Stimulated activated CD4-positive, alpha-beta T cell treated with anti-CD3 and anti-CD28 coated beads, Interleukin-15, amount 100 ng/mL, for 24 hours (primary cell): ENCODE measurements around the gene TMPRSS4.

ENCODE experiments used
- DNase-seq: peaks from one replicate; pipeline ENCODE4 v3.0.0-alpha.2; 2020

Gene TMPRSS4, protein sequence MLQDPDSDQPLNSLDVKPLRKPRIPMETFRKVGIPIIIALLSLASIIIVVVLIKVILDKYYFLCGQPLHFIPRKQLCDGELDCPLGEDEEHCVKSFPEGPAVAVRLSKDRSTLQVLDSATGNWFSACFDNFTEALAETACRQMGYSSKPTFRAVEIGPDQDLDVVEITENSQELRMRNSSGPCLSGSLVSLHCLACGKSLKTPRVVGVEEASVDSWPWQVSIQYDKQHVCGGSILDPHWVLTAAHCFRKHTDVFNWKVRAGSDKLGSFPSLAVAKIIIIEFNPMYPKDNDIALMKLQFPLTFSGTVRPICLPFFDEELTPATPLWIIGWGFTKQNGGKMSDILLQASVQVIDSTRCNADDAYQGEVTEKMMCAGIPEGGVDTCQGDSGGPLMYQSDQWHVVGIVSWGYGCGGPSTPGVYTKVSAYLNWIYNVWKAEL

DNA sequence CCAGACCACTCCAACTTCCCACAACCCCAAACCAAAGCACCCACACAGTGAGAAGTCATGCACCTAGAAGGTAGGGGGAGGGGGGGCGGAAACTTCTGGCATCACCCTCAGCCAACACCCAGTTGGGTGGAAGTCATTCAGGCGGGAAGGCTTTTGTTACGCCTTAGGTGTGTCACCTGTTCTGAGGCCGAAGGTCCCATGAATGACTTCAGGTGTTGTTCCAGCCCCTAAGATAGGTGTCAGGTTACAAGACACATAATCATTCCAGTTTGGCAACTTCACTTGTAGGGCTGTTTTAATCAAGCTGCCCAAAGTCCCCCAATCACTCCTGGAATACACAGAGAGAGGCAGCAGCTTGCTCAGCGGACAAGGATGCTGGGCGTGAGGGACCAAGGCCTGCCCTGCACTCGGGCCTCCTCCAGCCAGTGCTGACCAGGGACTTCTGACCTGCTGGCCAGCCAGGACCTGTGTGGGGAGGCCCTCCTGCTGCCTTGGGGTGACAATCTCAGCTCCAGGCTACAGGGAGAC lies at the start of gene TMPRSS4:
Gene TMPRSS4 (plus strand): TSS at position 325 of the 528 bp plus-strand sequence. CDS start 225 bp downstream, outside the sequence.
- DNase-seq, result no peak

DNA sequence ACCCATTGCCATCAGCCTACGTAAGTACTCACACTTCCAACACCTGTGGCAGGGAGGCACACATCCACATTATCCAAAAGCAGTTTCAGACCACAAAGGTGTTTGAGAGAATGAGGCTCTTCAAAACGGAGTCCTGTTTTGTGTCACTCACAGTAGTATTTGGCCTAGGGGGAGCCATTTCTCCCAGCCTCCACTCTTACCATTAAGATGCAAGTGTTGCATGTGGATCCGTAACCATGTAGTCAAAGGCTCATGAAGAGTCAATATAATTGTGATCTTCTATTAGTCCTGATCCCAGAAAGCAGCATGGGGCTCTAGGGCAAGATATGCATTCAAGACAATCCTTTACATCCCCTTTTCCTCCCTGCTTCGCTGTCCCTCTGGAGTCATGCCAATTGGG lies 49.2 kb upstream of the TMPRSS4 start:
- no peak for DNase-seq

DNA sequence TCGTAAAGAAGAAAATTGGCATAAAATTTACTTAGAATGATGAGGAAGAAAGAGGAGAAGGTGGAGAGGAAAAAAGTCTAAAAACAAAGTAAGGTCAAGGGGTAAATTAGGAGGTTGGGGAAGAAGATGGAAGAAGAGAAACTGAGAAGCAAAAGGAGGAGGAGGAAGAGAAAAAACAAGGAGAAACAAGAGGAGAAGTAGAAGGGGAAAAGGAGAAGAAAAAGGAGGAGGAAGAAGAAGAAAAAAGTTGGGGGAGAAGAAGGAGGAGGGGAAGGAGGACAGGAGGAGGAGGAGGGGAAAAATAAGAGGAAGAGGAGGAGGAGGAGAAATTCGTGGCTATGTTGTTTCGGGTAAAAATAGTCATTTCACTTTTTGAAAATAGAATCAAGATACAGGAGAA lies 48.3 kb upstream of the TMPRSS4 start:
- DNase-seq, result no peak

DNA sequence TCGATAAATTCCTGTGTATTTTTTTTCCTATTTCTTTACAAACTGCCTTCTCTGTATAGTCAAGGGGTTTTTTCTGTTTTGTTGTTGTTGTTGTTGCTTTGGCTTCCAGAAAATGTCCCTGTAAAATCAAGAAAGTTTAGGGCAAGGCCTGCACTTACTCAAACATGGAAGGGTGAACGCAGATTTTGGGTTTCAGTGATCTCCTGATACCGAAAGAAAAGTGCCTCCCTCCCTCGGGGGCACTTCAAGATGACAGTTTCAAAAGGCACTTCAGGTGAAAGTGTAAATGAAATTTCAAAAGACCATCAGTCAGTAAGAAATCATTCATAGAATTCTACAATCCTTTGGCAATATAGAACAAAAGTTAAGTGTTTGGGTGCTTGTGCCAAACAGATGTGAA lies 43.4 kb upstream of the TMPRSS4 start:
- no peak for DNase-seq

DNA sequence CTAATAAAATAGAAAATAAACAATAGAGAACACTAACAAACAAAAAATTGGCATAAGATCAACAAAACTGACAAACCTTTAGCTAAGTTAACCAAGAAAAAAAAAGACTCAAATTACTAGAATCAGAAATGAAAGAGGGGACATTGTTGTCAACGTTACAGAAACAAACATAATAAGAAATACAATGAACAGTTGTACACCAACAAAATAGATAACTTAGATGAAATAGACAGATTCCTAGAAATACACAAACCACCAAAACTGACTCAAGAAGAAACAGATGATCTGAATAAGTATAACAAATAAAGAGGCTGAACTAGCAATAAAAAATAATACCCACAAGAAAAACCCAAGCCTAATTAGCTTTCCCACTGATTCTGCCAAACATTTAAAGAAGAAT lies 34.7 kb upstream of the TMPRSS4 start:
- DNase-seq, result no peak

DNA sequence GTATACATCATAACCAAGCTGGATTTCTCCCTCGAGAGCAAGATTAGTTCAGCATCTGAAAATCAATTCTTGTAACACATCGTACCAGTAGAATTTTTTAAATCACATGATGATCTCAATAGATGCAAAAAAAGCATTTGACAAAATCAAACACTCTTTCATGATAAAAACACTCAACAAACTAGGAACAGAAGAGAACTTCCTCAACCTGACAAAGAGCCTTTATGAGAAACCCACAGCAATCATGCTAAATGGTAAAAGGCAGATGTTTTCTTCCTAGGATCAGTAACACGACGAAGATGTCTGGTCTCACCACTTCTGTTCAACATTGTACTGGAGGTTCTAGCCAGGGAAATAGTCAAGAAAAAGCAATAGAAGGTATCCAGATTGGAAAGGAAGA lies 34.1 kb upstream of the TMPRSS4 start:
- DNase-seq, result no peak

DNA sequence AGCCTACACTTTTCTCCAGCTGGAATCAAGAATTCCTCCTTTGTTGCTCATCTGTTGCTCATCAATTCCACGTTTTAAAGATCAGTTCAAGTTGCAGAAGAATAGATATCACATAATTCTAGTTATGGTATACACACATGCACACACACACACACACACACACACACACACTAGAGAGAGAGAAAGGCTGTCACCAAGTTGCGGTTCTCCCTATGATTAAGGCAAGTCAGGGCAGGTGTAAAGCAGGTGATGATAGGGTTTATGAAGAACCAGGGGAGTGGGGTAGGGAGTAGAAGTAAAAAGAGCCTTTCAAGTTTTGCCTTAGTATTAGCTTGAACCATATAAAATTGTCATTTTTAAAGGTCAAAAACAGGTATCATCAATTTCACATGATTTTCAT lies 31.7 kb upstream of the TMPRSS4 start:
- DNase-seq, result no peak

DNA sequence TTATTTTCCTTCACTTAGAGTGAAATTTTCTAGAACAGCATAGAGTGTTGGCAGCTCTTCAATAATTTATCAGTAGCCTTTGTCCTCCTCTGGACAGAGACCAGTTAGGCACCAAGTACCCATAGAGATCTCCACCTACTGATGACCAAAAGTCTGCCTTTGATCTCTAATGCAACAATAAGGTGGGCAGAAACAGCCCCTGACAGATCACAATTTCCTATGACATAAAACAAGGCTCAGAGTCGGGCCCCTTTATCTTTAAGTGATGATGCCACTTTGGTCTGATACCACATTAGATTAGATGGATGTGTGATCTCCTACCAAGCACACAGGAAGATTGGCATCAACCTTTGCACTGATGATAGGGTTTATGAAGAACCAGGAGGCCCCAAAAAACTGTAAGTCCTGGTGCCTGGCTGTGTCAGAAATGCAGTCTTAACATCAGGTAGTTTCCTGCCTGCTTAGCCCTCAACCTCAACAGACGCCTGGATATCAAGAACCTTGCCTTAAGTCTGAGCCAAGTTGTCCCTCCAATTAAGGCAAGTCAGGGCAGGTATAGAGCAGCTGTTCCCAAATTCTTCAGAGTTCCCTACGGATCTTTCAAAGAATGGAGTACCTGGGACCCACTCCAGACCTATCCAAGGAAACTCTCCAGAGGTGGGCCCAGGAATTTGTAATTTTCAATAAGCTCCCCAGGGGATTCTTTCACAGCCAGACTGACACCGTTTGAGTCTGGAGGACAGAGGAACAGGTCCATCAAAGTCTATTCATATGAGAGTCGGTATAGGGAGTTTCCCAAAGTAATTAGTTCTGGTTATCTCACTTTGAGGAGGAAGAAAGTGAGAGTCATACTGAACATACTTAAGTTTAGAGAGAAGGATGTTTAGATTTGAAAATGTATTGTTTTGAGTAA lies 30.6 kb upstream of the TMPRSS4 start:
- DNase-seq, result no peak

DNA sequence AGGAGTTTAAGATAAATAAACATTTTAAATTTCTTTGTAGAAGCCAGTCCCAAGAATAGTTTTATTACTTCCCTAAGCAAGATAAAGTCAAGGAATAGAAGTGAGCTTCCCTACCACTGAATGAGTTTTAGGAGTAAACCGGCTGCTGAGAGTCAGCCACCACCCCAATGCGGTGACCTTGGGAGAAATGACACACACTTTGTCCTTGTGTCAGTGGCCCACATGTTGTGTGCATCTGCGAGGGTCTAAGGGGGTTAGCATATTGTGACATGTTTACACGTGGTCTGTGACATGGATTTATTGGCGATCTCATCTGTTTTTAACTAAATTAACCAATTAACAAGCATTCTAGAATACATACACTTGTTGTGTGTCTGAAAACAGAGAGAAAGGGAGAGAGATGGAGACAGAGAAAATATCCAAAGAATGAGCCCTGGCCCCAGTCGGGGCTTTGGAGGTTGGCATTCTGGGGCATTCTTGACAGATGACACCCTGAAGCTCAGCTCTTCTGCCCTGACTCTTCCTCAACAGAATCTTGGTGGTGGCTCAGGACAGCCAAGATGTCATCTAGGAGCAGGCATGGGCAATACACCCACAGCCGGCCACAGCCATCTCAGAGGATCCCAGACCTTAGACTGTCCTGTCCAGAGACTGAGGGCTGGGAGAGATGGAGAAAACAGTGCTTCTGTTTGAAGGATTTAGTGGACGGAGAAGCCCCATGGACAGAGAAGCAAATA lies 29.7 kb upstream of the TMPRSS4 start:
- DNase-seq, result peak; percentile 49

DNA sequence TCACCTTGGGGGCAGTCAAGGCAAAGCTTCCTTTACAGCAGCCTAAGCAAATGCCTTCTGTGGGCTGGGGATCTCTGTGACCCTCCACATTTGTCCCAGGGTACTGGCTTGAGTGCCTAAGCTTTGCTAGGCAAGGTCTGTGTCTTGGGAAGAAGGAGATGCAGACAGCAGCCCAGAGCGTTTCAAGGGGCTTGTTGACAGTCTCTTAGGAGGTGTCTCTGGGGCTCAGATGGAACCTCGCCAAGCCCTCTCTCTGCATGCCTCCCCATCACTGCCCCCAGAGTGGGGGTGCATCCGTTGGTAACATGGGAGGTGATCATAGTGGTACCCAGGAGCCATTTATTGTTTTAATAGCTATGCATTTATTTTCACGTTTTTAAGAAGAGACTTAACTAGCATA lies 29.1 kb upstream of the TMPRSS4 start:
- DNase-seq, result no peak

DNA sequence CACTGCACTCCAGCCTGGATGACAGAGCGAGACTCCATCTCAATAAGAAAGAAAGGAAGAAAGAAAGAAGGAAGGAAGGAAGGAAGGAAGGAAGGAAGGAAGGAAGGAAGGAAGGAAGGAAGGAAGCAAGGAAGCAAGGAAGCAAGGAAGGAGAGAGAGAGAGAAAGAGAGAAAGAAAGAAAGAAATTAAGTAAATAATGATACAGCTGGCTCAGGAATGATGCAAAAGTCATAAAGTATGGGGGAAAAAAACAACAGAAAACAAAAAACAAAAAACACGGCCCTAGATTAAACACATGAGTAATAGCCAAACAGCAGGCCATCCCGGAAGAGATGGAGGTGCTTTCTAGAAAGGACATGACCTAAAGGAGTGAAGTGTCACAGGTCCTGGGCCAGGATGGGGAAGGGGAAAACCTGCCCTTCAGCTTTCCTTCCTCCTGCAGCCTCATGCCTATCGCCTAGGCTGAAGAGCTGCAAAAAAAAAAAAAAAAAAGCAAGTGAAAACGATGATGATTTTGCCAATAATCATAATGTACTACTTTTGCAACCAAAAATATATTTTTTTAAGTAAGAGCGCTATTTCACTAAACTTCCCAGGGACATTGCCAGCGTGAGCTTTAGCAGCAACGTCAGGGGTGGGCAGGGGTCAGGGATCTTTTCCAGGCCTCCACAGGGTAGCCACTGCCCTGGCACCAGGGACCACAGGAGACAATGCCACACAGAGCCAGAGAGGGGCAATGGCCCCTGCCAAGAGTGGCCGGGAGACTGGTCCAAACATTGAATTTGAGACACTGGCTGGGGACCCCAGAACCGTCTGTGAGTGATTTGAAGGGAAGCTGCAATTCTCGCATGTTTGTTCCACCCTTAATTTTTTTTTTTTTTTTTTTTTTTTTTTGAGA lies 28.2 kb upstream of the TMPRSS4 start:
- DNase-seq, result no peak

DNA sequence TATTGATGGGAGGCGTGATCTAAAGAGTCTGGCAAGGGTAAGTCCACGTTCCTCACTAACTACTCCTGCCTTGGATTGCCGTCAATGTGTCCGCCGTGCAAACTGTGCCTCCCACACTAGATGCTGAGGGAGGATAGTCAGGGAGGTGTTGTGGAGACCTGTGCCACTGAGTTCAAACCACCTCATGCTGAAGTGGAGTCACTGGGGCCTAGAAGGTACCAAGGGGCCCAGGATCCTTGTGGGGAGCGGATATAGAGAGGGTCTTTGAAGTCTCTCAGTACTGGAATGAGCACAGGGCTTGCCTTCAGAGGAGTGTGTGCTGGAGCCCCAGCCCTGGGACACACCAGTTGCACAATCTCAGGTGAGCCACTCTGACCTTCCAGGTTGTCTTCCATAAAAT lies 27.1 kb upstream of the TMPRSS4 start:
- no peak for DNase-seq

DNA sequence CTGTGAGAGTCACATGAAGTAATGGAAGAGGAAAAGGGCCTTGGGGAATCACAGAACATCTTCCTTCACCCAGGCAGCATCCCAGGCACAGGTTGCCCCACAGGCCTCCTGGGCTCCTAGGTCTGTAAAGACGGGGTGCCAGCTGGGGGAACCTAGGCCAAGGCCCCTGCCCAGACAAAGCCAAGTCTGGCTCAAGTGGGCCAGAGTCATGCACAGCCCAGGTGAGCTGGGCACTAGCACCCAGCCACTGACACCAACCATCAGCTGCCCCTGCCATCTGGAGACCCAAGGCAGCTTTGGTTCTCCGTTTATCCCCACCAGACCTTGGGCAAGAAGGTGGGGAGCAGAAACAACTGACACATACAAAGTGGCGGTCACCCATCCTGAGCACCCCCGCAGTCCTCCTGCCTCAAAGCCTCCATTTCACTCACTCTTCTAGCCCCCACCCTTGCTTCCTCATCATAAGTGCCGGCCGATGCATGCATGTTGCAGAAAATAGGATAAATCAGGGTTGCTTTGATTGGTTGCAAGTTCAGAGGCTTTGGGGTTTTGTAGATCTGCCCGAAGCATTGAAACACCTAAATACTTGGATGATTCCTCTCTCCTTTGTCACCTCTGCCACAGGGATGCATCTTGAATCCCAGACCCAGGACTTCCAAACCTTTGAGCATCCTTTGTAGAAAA lies 26.5 kb upstream of the TMPRSS4 start:
- DNase-seq, result no peak

DNA sequence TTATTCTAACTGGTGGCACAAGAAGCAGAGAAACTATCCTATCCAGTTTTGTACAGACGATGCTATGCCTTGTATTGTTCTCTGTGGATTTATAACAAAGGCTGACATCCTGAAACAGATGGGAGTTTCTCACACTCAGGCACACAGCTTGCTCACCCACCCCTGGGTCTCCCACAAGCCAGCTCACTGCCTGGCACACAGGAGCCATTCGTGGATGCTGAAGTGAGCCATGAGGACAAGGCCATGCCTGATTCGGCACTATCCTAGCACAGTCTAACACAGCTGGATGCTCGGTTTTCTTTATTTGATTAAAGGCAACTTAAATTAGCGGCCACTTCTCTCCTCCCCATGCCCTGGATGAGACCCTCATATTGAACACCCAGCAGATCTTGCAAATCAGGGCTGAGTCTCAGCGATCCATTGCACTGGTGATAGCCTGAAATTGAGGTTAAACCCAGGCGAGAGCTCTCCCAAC lies 25.7 kb upstream of the TMPRSS4 start:
- DNase-seq, result no peak

DNA sequence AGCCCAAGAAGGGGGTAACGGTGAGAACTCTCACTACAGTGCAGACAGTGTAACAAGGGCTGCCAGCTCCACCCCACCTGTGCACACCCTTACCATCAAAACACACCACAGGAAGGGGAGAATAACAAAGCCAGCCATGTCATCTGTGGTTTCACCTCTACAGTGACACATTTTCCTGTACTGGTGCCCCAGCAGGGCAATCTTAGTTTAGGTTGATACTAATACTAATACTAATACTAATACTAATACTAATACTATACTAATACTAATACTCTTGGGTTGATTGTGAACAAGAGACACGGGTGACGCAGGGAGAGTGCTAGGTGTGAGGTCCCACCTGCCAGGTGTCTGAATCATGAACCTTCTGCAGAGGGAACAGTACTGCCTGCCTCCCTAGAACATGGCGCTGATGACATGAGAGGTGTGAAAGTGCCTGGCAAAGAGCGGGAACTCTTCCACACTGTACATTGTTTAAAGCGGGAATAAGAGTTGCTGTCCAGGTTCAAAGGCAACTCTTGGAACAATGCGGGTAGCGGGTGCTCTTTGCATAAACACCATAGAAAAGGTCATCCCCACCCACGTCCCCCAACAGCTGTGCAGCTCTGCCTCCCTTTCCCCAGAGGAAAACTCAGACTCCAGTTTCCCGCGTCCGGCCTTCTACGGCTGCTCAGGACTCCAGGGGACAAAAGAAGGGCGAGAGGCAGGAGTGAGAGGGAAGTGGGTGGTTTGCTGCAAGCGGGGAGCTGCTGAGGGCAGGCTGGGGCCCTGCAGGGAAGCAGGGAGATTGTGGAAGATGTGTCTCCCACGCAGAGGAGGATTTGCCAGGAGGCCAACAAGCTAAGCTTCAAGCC lies 25.0 kb upstream of the TMPRSS4 start:
- DNase-seq, result peak; percentile 69

DNA sequence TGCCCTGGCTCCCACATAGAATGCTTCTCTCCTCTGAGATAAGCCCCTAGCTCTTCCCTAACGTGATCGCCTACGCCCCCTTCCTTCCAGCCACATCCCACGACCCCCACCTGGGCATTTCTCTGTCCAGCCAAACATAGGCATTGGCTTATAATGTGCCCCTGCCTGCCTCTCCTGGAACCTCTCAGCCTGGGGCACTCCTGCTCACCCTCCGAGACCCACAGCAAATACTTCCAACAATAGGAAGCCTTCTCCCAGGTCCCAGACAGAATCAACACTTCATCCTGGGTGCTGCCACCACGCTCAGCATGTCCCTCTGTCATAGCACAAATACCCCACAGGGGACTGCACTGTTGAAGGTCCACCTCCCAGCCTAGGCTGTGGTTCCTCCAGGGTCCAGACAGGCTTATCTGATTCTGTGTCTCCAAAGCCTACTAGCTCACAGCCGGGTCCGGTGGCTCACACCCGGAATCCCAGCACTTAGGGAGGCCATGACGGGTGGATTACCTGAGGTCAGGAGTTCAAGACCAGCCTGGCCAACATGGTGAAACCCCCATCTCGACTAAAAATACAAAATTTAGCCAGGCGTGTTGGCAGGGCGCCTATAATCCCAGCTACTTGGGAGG lies 24.2 kb upstream of the TMPRSS4 start:
- DNase-seq, result no peak

DNA sequence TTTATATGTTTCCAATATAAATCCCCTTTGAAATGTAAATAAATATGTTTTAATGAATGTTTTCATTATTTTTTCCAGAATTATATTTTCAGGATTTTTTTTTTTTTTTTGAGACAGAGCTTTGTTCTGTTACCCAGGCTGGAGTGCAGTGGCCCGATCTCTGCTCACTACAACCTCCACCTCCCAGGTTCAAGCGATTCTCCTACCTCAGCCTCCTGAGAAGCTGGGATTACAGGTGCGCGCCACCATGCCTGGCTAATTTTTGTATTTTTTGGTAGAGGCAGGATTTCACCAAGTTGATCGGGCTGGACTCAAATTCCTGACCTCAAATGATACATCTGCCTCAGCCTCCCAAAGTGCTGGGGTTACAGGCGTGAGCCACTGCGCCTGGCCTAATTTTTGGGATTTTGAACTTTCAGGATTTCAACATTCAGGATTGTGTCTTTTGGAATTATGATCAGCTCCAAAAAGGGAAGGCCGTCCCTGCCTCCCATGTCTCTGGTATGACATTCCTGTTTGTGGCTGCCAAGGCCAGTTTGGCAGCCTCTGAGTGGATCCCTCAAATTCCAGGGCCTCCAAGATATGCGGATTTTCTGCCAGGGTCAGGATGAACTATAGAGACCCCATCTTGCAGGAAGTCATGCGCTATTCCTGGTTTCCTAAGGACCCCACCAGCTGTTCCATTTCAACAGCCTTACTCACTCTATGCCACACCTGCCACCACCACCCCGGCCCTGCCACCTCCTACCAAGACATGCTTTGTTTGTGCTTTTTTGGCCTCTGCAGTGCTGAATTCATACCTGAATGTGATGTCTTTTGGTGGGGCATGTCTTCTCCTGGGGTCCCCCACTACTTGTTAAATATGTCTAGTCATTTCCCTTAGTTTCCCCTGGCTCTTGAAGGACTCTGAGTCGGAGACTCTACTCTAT lies 21.9 kb upstream of the TMPRSS4 start:
- no peak for DNase-seq

DNA sequence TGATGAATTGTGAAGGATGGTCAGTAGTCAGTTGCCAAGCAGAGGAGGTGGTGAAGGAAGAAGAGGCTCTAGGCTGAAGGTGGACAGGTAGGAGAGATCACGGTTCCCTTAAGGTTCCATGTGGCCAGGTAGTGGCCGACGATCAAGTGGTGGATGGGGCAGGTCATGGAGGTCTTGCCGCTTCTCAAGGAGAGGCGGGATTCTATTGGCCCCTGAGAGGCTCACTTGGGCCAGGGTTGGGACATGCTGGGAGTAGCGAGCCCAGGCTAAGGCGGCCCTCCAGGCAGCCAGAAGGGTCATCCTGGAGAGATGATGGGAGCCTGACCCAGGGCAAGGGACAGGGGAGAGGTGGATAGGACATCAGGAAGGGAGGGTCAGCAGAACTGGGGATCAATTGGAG lies 20.9 kb upstream of the TMPRSS4 start:
- no peak for DNase-seq

DNA sequence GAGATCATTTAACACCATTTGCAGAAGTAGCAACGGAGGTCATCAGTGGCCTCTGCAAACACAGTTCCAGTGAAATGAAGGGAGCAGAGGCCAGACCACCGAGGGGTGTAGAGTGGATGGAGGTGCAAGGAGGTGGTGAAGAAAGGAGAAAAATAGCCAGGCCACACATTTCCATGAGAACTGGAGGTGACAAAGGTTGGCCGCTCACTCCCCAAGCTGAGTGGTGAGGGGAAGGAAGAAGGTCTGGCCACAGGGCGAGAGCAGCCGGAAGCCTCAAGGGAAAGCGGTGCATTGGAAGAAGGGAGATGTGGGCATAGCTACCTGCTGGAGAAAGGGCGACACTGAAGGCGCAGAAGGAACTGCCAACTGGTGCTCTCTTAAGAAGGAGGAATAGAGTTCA lies 20.1 kb upstream of the TMPRSS4 start:
- DNase-seq, result no peak
